GM21367 (cell line): Measurements from ENCODE around the gene CYP26C1.
A peak's percentile ranks its signal among the peaks of the same experiment; 100 is the strongest.

Experiments used
- ATAC-seq: cut with Tn5 transposase; IDR thresholded peaks from one replicate; pipeline ENCODE4 v1.9.1; 2021; ENCODE audit not compliant: unreplicated experiment

Gene CYP26C1

GRCh38 chr10:93110472-93111146 is 50.0 kb downstream of the CYP26C1 start:
- ATAC-seq = peak; percentile 85

- ATAC-seq = no peak
These were observed 52.4 kb downstream of the CYP26C1 start for GRCh38 chr10:93113042-93113441.

GRCh38 chr10:93115661-93116383 is 55.2 kb downstream of the CYP26C1 start:
- ATAC-seq = no peak
